Measurements from ENCODE around the gene NAA35. TPM values are rescaled to one million over a fixed set of nuclear protein-coding genes. Genes with fewer than 3 reads are reported as not detected.
A peak's percentile ranks its signal among the peaks of the same experiment; 100 is the strongest.

Gene NAA35
- total and polyA plus RNA-seq, 2 of the 8 experiments (the other 6 are each of a cell fraction or from before 2014, with no cell fraction given) = 12.9 to 35.2 TPM

DNA sequence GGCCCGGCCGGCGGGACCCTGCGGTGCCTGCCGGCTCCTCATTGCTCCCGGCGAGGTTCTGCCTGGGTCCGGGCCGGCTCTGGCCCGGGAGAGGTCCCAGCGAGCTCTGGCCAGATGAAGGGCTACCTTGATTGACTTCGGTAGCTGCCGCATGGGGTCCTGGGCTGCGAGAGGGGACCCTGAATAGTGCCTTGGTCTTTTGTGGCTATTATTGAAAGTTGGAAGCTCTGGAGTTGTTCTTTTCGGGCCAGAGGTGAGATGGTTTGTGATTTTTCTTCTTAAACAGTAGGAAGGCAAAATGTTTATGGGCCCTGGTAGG lies 635 bp downstream of the NAA35 start:
- no peak for FAIRE-seq
- H3K4me2 ChIP-seq (ENCODE audit: insufficient read depth in 1 of 2, low read depth in 2 of 2, low read length in 2 of 2) = peak overlapping the region; percentile 77 to 82
- peaks cover 5 to 32% (median 12%) of the 10 kb centered on the region in 4 experiments; a peak in 6 of 8 replicates for H3K36me3 ChIP-seq (ENCODE audit: control insufficient read depth in 2 of 4, insufficient read depth in 4 of 4, low read length in 3 of 4)
- no peak overlapping the region for H2BK15ac ChIP-seq (ENCODE audit: low read length)
- H3K23me2 ChIP-seq (ENCODE audit: low read depth, low read length) = peaks cover 5% of the 10 kb centered on the region
- peaks cover 0 to 3% of the 10 kb centered on the region in 2 experiments for H4K20me1 ChIP-seq (replicated peaks in 1 of 2; ENCODE audit: control insufficient read depth in 1 of 2, insufficient read depth in 2 of 2, low read length in 2 of 2)
- WGBS, 2 experiments (ENCODE audit: extremely low coverage in 1 of 2, insufficient coverage in 1 of 2, insufficient read length in 1 of 2, insufficient replicate concordance in 2 of 2, low coverage in 1 of 2, low lambda C conversion rate in 2 of 2, missing lambda C conversion rate in 1 of 2) = 1% methylated on average over 12 of the region's 15 CpGs; no CpG with 5 or more reads in 1 of the 2 experiments
- H2AK5ac ChIP-seq (ENCODE audit: low read depth, low read length) = no peak overlapping the region
- no peaks in the 10 kb centered on the region for H3K9me3 ChIP-seq (ENCODE audit: insufficient read depth in 2 of 2, low read depth in 1 of 2, low read length in 1 of 2)
- H4K8ac ChIP-seq (ENCODE audit: extremely low read depth, insufficient read depth, low read length) = peak overlapping the region; percentile 88; the same call in 1 of the 2 replicates
- peak overlapping the region; percentile 88 to 93 (median 90) for H3K4me3 ChIP-seq (ENCODE audit: extremely low read depth in 1 of 4, insufficient read depth in 2 of 4, low read depth in 3 of 4, low read length in 4 of 4)
- no peak overlapping the region for H2BK120ac ChIP-seq (replicated peaks; ENCODE audit: low read depth, low read length)
- H3K79me1 ChIP-seq (ENCODE audit: low read depth, low read length) = no peaks in the 10 kb centered on the region
- peak overlapping the region; percentile 85; the same call in 1 of the 2 replicates for H3K27ac ChIP-seq (ENCODE audit: low read depth, low read length)
- H3K9ac ChIP-seq (replicated peaks in 1 of 4; ENCODE audit: extremely low read depth in 1 of 4, low read depth in 3 of 4, low read length in 3 of 4) = peak overlapping the region; percentile 81 to 92 (median 84)
- ChIA-PET CTCF (ENCODE audit: partially characterized antibody) (interaction anchor here (1.2 to 2.3 kb wide), 3 partner anchors 116 to 127 kb away, joined by 3 to 6 read pairs (median 3); no protein-coding TSS in a partner anchor), POLR2A (ENCODE audit: partially characterized antibody) (interaction anchor here (0.9 to 1.3 kb wide), 7 partner anchors 9 to 200 kb away, joined by 3 to 8 read pairs (median 3); partner anchors contain the start of gene AGTPBP1)
- H4K5ac ChIP-seq (ENCODE audit: insufficient read length, low read depth, low read length) = no peak overlapping the region
- no peaks in the 10 kb centered on the region for H3K27me3 ChIP-seq (replicated peaks in 1 of 4; ENCODE audit: control insufficient read depth in 3 of 4, extremely low read depth in 1 of 4, insufficient read depth in 3 of 4, low read length in 3 of 4)
- H3K79me2 ChIP-seq (ENCODE audit: control insufficient read depth in 1 of 2, insufficient read depth in 2 of 2, low read length in 2 of 2) = peaks cover 12 to 50% of the 10 kb centered on the region in 2 experiments
- H3K18ac ChIP-seq (ENCODE audit: extremely low read depth, low read length) = no peak overlapping the region
- no peak overlapping the region for H2BK20ac ChIP-seq (ENCODE audit: low read length)
- H2BK5ac ChIP-seq (ENCODE audit: low read depth, low read length) = peak overlapping the region; percentile 87; the same call in 1 of the 2 replicates
- H3K23ac ChIP-seq (ENCODE audit: insufficient read length) = no peak overlapping the region
- peaks cover 0 to 3% (median 0%) of the 10 kb centered on the region in 4 experiments; a peak in 2 of 7 replicates for H3K4me1 ChIP-seq (replicated peaks in 1 of 4; ENCODE audit: control insufficient read depth in 3 of 4, insufficient read depth in 4 of 4, low read length in 3 of 4)
- peak overlapping the region; percentile 9; the same call in 1 of the 2 replicates for H2AFZ ChIP-seq (ENCODE audit: low read length)
- H3K56ac ChIP-seq (replicated peaks; ENCODE audit: insufficient read length, low read depth, low read length) = peak overlapping the region; percentile 43
- no peak overlapping the region for H3K4ac ChIP-seq (replicated peaks; ENCODE audit: insufficient read length, low read depth, low read length)
- no peak for DNase-seq (ENCODE audit: low read depth in 1 of 2, low spot score in 2 of 2)
- H3K14ac ChIP-seq (ENCODE audit: insufficient read length) = no peak overlapping the region
- H2BK12ac ChIP-seq (ENCODE audit: low read depth, low read length) = no peak overlapping the region
- no peak overlapping the region for H4K91ac ChIP-seq (replicated peaks; ENCODE audit: insufficient read length, low read length)
- TF ChIP-seq TBP (IDR thresholded peaks at IDR 0.05; ENCODE audit: low read depth, low read length) = 0 out of 2 replicates have a peak, but pooled peaks have one; percentile 4
- no peak; a peak in 1 of 4 replicates for TF ChIP-seq HDAC2 (IDR thresholded peaks at IDR 0.05; ENCODE audit: borderline replicate concordance in 1 of 2, low read depth in 2 of 2, low read length in 2 of 2)
- TF ChIP-seq, protein P1, sequence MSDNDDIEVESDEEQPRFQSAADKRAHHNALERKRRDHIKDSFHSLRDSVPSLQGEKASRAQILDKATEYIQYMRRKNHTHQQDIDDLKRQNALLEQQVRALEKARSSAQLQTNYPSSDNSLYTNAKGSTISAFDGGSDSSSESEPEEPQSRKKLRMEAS (IDR thresholded peaks at IDR 0.05) = no peak
- no peak for TF ChIP-seq SAP30 (IDR thresholded peaks at IDR 0.05; ENCODE audit: insufficient read depth, insufficient replicate concordance, low read length)
- TF ChIP-seq RAD21 (IDR thresholded peaks at IDR 0.05 in 1 of 2, conservative IDR thresholded peaks at IDR 0.05 in 1 of 2; ENCODE audit: low read depth in 2 of 2, low read length in 2 of 2) = no peak; a peak in 1 of 4 replicates
- 0 out of 3 replicates have a peak, but pooled peaks of 1 of the 2 experiments have one; percentile 13 for TF ChIP-seq POLR2A (IDR thresholded peaks at IDR 0.05; ENCODE audit: control extremely low read depth in 1 of 2, low read depth in 2 of 2, low read length in 2 of 2)
- TF ChIP-seq TAF1 (IDR thresholded peaks at IDR 0.05; ENCODE audit: low read depth, low read length) = 0 out of 2 replicates have a peak, but pooled peaks have one; percentile 15
- TF ChIP-seq, protein P2, sequence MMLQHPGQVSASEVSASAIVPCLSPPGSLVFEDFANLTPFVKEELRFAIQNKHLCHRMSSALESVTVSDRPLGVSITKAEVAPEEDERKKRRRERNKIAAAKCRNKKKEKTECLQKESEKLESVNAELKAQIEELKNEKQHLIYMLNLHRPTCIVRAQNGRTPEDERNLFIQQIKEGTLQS (IDR thresholded peaks at IDR 0.05; ENCODE audit: insufficient read depth, low read depth, low read length) = no peak
- no peak for TF ChIP-seq SIX5 (IDR thresholded peaks at IDR 0.05; ENCODE audit: low read depth, low read length)
